SK-N-SH (cell line): ENCODE results near the gene WRAP73. TPM values are rescaled to one million over a fixed set of nuclear protein-coding genes. Genes with fewer than 3 reads are reported as not detected.

Experiments
- CTCF ChIA-PET: fragments of 300-600, 350-600 bp; formaldehyde crosslinking; extraction: SDS; loops from one replicate; lab custom pipeline; 2021; lab: Yijun Ruan, JAX
- POLR2A ChIA-PET: fragments of 350-600 bp; sonication (Branson Sonifier 250); formaldehyde crosslinking; extraction: SDS; loops from one replicate; lab custom pipeline; 2020; ENCODE audit warnings: antibody characterized with exemption, inconsistent platforms; lab: Yijun Ruan, JAX
- DNase-seq: peaks from one replicate; pipeline ENCODE4 v3.0.0; 2012
- H2AFZ ChIP-seq: fragments of 200-600 bp; sonication (generic); 2 replicates; pipeline ENCODE4 v1.8.1; 2016; ENCODE audit warnings: antibody characterized with exemption, mild to moderate bottlenecking, low read depth
- H3F3A ChIP-seq: fragments of 200-600 bp; sonication (generic); replicated peaks from 2 replicates; pipeline ENCODE3; 2016; ENCODE audit warnings: antibody characterized with exemption, mild to moderate bottlenecking; ENCODE audit not compliant: insufficient read depth
- H3K27ac ChIP-seq, 2 experiments: fragments of 200-500 bp in 1 of 2; fragments of 200-600 bp in 1 of 2; sonication (Bioruptor generic) in 1 of 2; sonication (generic), shearing (Covaris generic) in 1 of 2; 2 replicates each; pipeline versions ENCODE4 v1.5.1 to v1.6.1; 2014 to 2016; ENCODE audit warnings: low read depth in 2 of 2, inconsistent platforms in 1 of 2, low read length in 1 of 2, mild to moderate bottlenecking in 1 of 2, mixed read lengths in 1 of 2
- H3K27me3 ChIP-seq: fragments of 200-600 bp; sonication (generic), shearing (Covaris generic); 2 replicates; pipeline ENCODE4 v1.6.1; 2016; ENCODE audit warnings: mixed run types; ENCODE audit not compliant: insufficient read depth
- H3K36me3 ChIP-seq, 2 experiments: fragments of 200-500 bp in 1 of 2; fragments of 200-600 bp in 1 of 2; sonication (Bioruptor generic) in 1 of 2; sonication (generic) in 1 of 2; replicated peaks in 1 of 2; 2 replicates each; pipeline versions ENCODE3 to v1.5.1; 2014 to 2016; ENCODE audit warnings: low read length in 1 of 2, mild to moderate bottlenecking in 1 of 2; ENCODE audit not compliant: insufficient read depth in 2 of 2, control insufficient read depth in 1 of 2
- H3K4me1 ChIP-seq, 2 experiments: fragments of 200-500 bp in 1 of 2; fragments of 200-600 bp in 1 of 2; sonication (Bioruptor generic) in 1 of 2; sonication (generic), shearing (Covaris generic) in 1 of 2; 2 replicates each; pipeline versions ENCODE4 v1.5.1 to v1.6.1; 2014 to 2016; ENCODE audit warnings: low read depth in 1 of 2, low read length in 1 of 2, mixed run types in 1 of 2; ENCODE audit not compliant: insufficient read depth in 2 of 2, control insufficient read depth in 1 of 2
- H3K4me2 ChIP-seq: fragments of 200-600 bp; sonication (generic), shearing (Covaris generic); 2 replicates; pipeline ENCODE4 v1.6.1; 2017; ENCODE audit warnings: mixed run types
- H3K4me3 ChIP-seq, 2 experiments: fragments of 200-500 bp in 1 of 2; fragments of 200-600 bp in 1 of 2; sonication (Bioruptor generic) in 1 of 2; sonication (generic), shearing (Covaris generic) in 1 of 2; 2 replicates each; pipeline versions ENCODE4 v1.5.1 to v1.8.1; 2014 to 2016; ENCODE audit warnings: low read depth in 2 of 2, inconsistent platforms in 1 of 2, low read length in 1 of 2, mild to moderate bottlenecking in 1 of 2, mixed read lengths in 1 of 2, moderate library complexity in 1 of 2
- H3K79me2 ChIP-seq: fragments of 200-600 bp; sonication (generic); 2 replicates; pipeline ENCODE4 v1.8.1; 2017; ENCODE audit warnings: mild to moderate bottlenecking; ENCODE audit not compliant: insufficient read depth
- H3K9ac ChIP-seq: fragments of 200-600 bp; sonication (generic); 2 replicates; pipeline ENCODE4 v1.6.1; 2017; ENCODE audit warnings: mixed run types
- H3K9me2 ChIP-seq: fragments of 200-600 bp; sonication (generic); 2 replicates; pipeline ENCODE4 v1.6.1; 2017; ENCODE audit warnings: mixed run types
- H3K9me3 ChIP-seq: fragments of 200-600 bp; sonication (generic); 2 replicates; pipeline ENCODE4 v1.6.1; 2017; ENCODE audit warnings: mixed run types, mild to moderate bottlenecking, moderate library complexity
- H4K20me1 ChIP-seq: fragments of 200-600 bp; sonication (generic); 2 replicates; pipeline ENCODE4 v1.6.1; 2017; ENCODE audit warnings: mild to moderate bottlenecking, mixed run types; ENCODE audit not compliant: insufficient read depth
- ELF1 ChIP-seq: IDR thresholded peaks from 2 replicates; pipeline ENCODE4 v1.4.0; 2012
- FOXJ3 ChIP-seq: sonication (generic); formaldehyde crosslinking; IDR thresholded peaks from 2 replicates; pipeline ENCODE4 v1.5.1; 2020; ENCODE audit warnings: mild to moderate bottlenecking, missing genetic modification reagents
- FOXM1 ChIP-seq: IDR thresholded peaks from 2 replicates; pipeline ENCODE4 v1.4.0; 2012; ENCODE audit warnings: low read depth, mild to moderate bottlenecking
- MXI1 ChIP-seq: IDR thresholded peaks from 2 replicates; pipeline ENCODE4 v1.6.1; 2012; ENCODE audit warnings: mild to moderate bottlenecking, low read depth, low read length, improper control_type of control experiment
- POLR2AphosphoS5 ChIP-seq: IDR thresholded peaks from 2 replicates; pipeline ENCODE4 v1.6.1; 2012; ENCODE audit warnings: low read depth, low read length
- RCOR1 ChIP-seq: fragments of 150-350 bp; IDR thresholded peaks from 2 replicates; pipeline ENCODE4 v1.6.1; 2017; ENCODE audit warnings: antibody characterized with exemption, low read length
- SMC3 ChIP-seq: IDR thresholded peaks from 2 replicates; pipeline ENCODE4 v1.6.1; 2012; ENCODE audit warnings: low read depth, low read length, improper control_type of control experiment
- TEAD4 ChIP-seq: IDR thresholded peaks from 2 replicates; pipeline ENCODE4 v1.4.0; 2012; ENCODE audit warnings: mild to moderate bottlenecking, borderline replicate concordance; ENCODE audit not compliant: insufficient read depth
- YY1 ChIP-seq: IDR thresholded peaks from 2 replicates; pipeline ENCODE4 v1.4.0; 2012; ENCODE audit warnings: low read depth, mild to moderate bottlenecking
- WGBS: methylation state at CpG from one replicate; pipeline ENCODE4 v1.1.6; 2017; ENCODE audit warnings: low lambda C conversion rate; 5-methylcytosine and 5-hydroxymethylcytosine counted together
- polyA plus RNA-seq, 3 experiments: library from polyadenylated mRNA; depleted of rRNA; stranded (reverse); fragments of >200 nt; gene quantifications; 2 replicates each; pipeline ENCODE4 v1.2.3, GENCODE V29; 2012
- TF ChIP-seq, protein P1 (sequence below): fragments of 150-350 bp; IDR thresholded peaks from 2 replicates; pipeline ENCODE4 v1.6.1; 2016; ENCODE audit warnings: mild to moderate bottlenecking, low read depth, low read length
- TF ChIP-seq, protein P2 (sequence below): IDR thresholded peaks from 2 replicates; pipeline ENCODE4 v1.4.0; 2012; ENCODE audit warnings: low read depth

Gene WRAP73
- polyA plus RNA-seq, 1 of the 3 experiments (the other 2 are of a cell fraction): 61.9 TPM

GRCh38 chr1:3672231-3672970, 22.5 kb upstream of the WRAP73 start:
- no peak overlapping the region for H3K9ac ChIP-seq
- ChIA-PET POLR2A (no interaction called here), CTCF (interaction anchor here (0.7 to 1.1 kb wide), 2 partner anchors 23 to 219 kb away, joined by 3 to 4 read pairs; no protein-coding TSS in a partner anchor)
- H3K27ac ChIP-seq: no peak overlapping the region
- no peak for DNase-seq
- H3F3A ChIP-seq: no peaks in the 10 kb centered on the region
- no peaks in the 10 kb centered on the region for H3K36me3 ChIP-seq
- H3K79me2 ChIP-seq: no peaks in the 10 kb centered on the region
- no peaks in the 10 kb centered on the region for H4K20me1 ChIP-seq
- H3K9me3 ChIP-seq: no peaks in the 10 kb centered on the region
- no peak overlapping the region for H3K4me3 ChIP-seq
- no peak overlapping the region for H2AFZ ChIP-seq
- H3K27me3 ChIP-seq: no peaks in the 10 kb centered on the region
- no peak for TF ChIP-seq POLR2AphosphoS5
- no peak for TF ChIP-seq SMC3
- TF ChIP-seq ELF1: no peak
- TF ChIP-seq MXI1: no peak
- TF ChIP-seq TEAD4: no peak
- TF ChIP-seq FOXJ3 (CRISPR knock-in tag): no peak
- no peak for TF ChIP-seq RCOR1
- WGBS: 82% methylated on average over 12 of the region's 21 CpGs
- peaks cover 0 to 21% of the 10 kb centered on the region in 2 experiments; a peak in 1 of 4 replicates for H3K4me1 ChIP-seq
- no peak overlapping the region for H3K4me2 ChIP-seq
- no peaks in the 10 kb centered on the region for H3K9me2 ChIP-seq

- CTCF ChIA-PET: interaction anchor here (0.7 to 1.7 kb wide), 6 partner anchors 15 to 56 kb away, joined by 3 to 8 read pairs (median 4); no protein-coding TSS in a partner anchor
Observed at GRCh38 chr1:3671371-3672180, 21.7 kb upstream of the WRAP73 start.

More at GRCh38 chr1:3671371-3672180, 21.7 kb upstream of the WRAP73 start:
- WGBS: 67% methylated on average over 17 of the region's 29 CpGs
- H2AFZ ChIP-seq: no peak overlapping the region
- no peak for TF ChIP-seq FOXM1
- no peak for TF ChIP-seq YY1
- no peak for TF ChIP-seq RCOR1
- TF ChIP-seq, protein P1, sequence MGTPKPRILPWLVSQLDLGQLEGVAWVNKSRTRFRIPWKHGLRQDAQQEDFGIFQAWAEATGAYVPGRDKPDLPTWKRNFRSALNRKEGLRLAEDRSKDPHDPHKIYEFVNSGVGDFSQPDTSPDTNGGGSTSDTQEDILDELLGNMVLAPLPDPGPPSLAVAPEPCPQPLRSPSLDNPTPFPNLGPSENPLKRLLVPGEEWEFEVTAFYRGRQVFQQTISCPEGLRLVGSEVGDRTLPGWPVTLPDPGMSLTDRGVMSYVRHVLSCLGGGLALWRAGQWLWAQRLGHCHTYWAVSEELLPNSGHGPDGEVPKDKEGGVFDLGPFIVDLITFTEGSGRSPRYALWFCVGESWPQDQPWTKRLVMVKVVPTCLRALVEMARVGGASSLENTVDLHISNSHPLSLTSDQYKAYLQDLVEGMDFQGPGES: no peak
- no peak for TF ChIP-seq ELF1
- TF ChIP-seq, protein P2, sequence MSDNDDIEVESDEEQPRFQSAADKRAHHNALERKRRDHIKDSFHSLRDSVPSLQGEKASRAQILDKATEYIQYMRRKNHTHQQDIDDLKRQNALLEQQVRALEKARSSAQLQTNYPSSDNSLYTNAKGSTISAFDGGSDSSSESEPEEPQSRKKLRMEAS: no peak
- no peaks in the 10 kb centered on the region for H3K27me3 ChIP-seq
- no peak overlapping the region for H3K27ac ChIP-seq
- H3K9me2 ChIP-seq: no peaks in the 10 kb centered on the region
- no peak overlapping the region for H3K4me3 ChIP-seq
- POLR2A ChIA-PET: no interaction called here
- H3F3A ChIP-seq: no peaks in the 10 kb centered on the region
- no peaks in the 10 kb centered on the region for H4K20me1 ChIP-seq
- H3K4me1 ChIP-seq: peaks cover 0 to 21% of the 10 kb centered on the region in 2 experiments; a peak in 1 of 4 replicates
- no peak overlapping the region for H3K9ac ChIP-seq
- H3K36me3 ChIP-seq: no peaks in the 10 kb centered on the region
- H3K4me2 ChIP-seq: no peak overlapping the region
- DNase-seq: no peak
- H3K9me3 ChIP-seq: no peaks in the 10 kb centered on the region
- no peaks in the 10 kb centered on the region for H3K79me2 ChIP-seq
